HTERT RPE-1 (cell line): ENCODE measurements around the gene SELL.
"Not testable (repeated sequence)": the region's sequence is repeated elsewhere in the genome, so short reads cannot be mapped to it uniquely, and the experiment has no call there.

Source experiments
- in situ Hi-C: fragments of 300-500 bp; cut with MboI; formaldehyde crosslinking; loops from 4 replicates; pipeline ENCODE4 v1.14.3; 2020; ENCODE audit warnings: low sequenced_read_pairs

SELL gene

GRCh38 chr1:169707912-169708604 lies 3.4 kb downstream of the SELL start:
- in situ Hi-C loops, result no loop called here

DNA sequence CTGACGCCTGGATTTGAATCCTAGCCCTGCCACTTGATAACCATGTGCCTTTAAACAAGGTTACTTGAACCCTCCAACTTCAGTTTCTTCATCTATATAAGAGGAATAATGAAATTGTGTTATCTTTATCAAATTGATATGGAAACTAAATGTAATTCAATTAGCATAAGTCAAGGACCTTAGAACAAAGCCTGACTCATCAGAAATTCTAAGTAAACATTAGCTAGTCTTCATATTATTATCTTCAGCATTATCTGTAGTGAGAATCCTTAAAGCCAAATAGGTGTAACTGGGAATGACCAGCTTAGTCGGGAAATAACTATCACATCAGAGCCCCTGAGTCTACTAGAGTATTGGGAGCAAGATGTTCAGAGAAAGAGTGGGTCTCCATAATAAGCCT lies 6.6 kb downstream of the SELL start:
- in situ Hi-C loops, result no loop called here

DNA sequence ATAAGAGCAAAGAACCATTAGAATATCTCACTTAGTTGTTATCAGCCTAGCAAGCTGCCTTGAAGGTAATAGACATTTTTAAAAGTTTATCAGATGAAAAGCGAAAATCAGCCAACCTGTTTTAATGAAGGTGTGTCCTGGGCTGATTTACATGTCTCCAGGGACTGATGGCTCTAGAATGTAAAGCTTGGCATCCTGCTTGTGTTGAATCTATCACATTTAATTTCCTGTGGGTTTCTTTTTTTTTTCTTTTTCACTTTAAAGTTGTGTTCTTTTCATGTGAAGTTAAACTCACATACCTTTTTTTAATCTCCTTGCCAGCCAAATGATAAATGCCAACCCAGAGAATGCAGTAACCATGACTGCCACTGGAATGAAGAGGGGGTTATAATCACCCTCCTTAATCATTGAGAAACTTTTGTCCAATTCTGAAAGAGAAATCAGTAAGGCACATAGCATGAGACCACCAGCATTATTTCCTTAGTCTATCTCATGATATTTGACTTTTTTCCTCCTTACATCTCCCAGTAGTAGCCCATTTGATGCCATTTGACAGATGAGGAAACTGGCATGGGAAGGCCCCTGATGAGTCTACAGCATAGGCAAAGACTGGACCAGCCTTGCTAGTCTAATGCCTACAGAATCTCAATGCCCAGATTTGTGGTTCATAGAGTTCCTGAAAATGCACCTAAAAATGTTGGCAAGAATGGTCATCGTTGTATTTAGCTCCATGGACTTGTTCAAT lies 10.0 kb downstream of the SELL start:
- in situ Hi-C loops, result no loop called here

DNA sequence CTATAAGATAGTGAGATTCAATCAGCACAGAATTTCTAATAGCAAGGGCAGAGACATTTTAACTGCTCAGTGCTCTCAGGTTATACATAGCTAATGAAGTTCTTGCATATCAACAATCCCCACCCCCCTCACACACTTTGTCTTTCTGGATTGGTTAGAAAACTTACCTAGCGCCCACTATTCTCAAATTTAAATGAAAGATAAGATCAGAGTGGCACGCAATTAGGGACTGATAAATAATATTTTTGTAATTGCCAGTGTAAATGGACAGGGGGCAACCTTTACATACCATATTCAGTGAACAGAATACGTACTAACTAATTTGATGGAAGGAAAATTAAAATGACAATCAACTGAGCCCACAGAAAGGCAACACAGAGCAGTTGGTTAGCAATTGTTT lies 11.7 kb downstream of the SELL start:
- in situ Hi-C loops, result no loop called here

DNA sequence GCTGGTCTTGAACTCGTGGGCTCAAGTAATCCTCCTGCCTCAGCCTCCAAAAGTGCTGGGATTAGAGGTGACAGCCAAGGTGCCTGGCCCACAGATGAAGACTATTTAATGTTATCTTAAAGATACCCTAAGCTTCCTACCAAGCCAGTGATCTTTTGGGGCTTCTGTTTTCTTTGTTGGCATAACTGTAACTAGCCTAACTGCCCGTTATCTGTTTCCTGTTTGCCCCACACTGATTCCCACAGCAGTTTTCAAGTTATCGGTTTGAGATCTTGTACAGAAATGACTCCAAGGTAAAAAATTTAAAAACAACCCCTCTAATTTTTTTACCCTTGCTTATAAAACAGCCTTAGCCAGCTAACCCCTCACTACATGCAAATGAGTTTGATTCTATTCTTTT lies 12.4 kb downstream of the SELL start:
- in situ Hi-C loops, result no loop called here

DNA sequence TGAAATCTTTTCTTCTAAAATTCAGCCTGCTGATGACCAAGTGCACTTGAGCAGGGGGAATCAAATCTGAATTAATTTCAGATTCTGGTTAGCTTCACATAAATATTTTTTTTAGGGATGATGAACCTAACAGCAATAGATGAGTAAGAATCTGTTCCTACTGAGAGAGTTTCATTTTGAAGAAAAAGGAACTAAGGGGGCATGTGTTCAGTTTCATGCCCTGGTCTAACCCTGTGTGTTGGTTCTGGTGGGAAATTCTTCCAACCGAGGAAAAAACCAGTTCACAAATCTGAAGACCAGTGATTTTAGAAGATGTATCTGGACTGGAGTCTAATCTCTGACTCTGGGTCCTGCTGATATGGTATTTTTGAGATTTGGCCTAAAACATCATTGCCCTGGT lies 13.7 kb downstream of the SELL start:
- in situ Hi-C loops, result no loop called here

DNA sequence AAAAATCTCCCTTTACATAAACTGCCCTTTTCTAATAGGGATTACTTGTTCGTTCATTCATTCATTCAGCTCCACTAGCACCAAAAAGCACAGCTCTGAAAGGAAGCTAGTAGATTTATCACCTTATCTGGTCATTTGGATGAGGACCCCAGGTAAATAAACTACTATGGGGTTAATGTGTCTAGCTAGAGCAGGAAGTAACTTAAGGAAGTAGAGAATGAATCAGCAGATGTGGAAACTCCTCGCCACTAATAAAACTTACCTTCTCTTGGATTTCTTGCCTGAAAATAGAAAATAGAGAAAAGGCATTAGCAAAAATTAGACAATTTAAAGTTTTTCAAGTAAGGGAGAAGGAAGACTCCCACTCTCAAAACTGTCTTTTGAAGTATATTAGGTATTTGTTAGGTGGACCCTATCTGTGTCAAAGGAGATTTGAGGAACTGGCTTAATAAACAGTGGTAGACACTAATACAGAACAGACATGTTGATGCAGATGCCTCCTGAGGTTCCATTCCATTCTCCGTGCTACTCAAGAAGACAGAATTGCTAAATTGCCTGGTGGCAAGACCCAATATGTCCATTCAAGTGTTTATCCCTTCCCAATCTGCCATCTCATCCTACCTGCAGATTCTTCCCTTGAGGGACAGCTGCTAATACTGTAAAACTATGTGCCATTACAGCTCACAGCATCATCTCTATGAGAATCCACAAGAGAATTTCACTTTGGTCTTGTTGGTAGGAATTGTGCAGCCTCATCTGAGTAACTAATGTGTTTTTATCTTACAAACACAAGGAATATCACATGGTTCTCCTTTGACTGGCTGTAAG lies 14.9 kb downstream of the SELL start:
- in situ Hi-C loops, result no loop called here

DNA sequence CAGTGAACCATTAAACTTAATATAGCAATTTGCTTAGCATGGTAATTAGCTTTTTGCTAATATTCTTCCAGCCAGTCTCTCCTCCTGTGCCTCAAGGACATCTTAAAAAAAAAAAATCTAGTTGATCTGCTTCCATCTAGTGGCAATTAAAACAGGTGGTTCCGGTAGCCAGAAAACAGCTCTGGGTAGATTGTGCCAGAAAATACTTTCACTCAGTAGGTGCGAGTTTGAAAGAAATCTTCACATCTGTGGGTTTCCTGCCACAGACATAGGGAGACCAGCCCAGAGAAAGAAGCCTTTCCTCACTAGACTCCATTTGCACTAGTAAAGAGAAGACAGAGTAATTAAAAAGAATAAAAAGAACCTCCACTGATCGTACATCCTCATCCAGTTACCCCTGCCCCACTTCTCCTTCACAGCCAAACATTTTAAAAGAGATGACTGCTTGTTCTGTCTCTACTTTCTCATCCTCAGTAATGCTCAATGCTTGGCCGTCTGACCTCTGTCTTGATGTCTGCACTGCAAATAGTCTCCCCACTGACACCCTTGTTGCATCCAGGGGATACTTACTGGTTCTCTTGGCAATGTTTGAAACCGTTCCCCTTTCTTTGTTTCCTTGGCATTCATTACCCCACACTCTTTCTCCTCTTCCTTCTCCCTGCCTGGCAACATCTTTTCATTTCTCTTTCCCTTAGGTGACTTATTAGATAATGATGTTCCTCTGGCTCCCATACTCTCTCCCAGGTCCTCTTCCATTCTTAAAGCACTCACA lies 16.9 kb downstream of the SELL start:
- in situ Hi-C loops, result no loop called here

DNA sequence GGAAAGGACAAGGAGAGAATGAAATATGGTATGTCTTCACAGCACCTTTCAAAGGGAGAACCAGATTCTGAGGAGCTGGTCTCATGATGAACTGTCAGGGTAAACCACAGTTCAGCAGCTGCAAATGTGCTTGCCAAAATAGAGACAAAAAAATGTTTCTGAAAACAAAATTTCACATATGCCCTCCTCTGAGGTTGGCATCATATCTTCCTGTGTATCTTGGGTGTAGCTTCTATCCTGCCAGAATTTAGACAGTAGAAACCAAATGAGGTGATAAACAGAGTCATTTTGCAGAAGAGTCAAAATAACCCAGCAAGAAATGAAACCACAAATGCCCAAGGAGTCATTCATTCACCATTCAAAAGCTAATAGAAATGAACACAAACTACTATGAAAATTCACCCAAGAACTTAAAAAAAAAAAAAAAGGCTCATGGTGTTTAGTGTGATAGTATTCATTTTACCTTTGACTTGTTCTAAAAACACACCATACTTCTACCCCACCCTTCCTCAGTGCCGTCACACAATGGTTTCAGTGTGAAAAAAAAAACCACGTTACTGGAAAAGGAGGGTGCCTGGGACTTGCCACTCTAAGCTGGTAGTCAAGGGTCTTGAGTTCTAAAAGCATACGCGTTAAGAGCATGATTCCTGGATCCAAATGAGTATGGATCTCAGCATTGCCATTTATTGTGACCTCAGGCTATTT lies 18.5 kb downstream of the SELL start:
- in situ Hi-C loops, result no loop called here

DNA sequence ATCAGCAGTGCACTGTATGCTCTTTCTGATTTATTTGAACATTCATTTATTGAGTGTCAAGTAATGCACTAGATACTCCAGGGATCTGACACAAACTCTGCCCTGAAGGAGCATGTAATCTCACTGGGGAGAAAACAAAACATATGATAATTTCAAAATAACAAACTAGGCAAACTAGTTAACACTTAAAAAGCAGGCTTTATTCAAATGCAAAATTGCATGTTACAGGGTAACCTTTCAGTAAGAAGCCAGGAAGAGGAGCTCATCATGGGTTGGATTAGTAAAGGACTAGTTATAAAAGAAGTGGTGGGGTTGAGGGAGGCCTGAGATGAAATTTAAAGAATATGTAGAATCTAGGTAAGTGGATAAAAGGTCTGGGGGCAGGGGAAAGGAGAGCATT lies 20.9 kb downstream of the SELL start:
- in situ Hi-C loops, result no loop called here

GRCh38 chr1:169689395-169689794 lies 22.0 kb downstream of the SELL start:
- in situ Hi-C loops, result no loop called here

DNA sequence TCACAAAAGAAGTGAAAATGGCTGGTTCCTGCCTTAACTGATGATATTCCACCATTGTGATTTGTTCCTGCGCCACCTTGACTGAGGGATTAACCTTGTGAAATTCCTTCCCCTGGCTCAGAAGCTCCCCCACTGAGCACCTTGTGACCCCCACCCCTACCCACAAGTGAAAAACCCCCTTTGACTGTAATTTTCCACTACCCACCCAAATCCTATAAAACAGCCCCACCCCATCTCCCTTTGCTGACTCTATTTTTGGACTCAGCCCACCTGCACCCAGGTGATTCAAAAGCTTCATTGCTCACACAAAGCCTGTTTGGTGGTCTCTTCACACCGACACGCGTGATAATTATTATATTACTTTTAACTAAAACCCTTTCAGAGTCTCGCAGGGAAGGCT lies 23.0 kb downstream of the SELL start:
- in situ Hi-C loops, result not testable (repeated sequence)

- in situ Hi-C loops, result no loop called here
Measured at GRCh38 chr1:169683661-169684060, 27.8 kb downstream of the SELL start.

GRCh38 chr1:169683168-169683567 lies 28.3 kb downstream of the SELL start:
- in situ Hi-C loops, result not testable (repeated sequence)

DNA sequence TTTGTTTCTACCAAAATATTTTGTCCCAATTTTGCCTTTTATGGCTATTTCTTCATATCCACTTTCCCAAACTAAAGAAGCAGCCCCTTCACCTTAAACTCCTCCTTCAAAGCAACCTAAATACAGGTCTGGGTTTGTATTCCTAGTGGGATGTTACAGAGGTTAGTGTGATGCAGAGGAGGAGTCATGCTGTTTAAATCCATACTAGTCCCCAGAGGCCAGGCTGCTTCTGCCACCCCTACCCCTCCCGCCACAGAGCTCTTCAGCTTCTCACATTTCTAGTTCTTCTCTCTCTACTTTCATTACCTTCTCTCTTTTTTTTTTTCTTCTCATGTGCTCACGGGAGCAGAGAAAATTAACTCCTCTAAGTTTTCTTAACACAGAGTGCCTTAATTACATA lies 29.3 kb downstream of the SELL start:
- in situ Hi-C loops, result no loop called here

DNA sequence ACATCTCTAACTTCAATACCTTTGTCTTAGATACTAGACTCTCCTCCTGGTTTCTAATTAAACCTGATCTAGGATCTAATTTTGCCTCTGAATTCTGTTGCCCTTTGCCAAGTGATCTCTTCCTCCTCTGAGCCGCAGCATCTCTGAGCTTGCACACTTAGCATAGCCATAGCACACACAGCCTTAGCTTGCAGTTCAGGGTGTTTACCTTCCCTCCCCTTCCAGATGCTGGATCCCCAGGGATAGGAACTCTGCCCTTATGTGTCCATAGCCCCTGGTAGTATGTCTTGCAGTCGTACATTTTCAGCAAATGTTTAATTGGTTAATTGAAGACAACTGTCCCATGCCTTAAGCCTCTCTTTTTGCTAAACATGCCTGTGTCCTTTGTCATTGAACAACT lies 30.3 kb downstream of the SELL start:
- in situ Hi-C loops, result no loop called here

DNA sequence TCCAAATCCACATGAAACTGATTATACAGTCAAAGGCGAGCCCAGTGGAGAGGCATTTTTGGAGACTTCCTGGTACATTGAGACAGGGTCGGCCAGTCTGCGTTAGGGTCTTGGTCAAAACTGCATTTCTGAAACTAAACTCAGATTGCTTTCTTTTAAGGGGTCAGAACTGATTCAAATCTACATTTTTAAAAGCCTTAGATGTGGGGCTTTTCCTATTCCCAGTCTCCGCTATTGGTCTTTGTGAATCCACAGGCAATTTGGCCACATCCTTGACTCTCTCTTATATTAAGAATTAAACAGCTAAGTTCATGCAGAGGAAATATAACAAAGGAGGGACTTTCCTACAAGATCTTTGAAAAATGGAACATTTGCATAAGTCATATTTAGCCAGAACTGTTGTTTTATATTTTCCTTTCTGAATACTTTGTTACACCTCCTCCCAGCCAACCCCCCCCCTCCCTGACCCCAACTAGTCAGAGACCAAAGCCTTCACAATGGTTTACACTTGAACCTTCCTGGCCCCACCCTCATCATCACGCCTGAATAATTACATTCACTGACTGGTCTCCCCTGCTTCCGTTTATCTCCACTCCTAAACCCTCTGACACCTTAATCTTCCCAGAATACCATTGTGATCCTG lies 30.9 kb downstream of the SELL start:
- in situ Hi-C loops, result no loop called here

GRCh38 chr1:169679692-169680091 lies 31.7 kb downstream of the SELL start:
- in situ Hi-C loops, result no loop called here

DNA sequence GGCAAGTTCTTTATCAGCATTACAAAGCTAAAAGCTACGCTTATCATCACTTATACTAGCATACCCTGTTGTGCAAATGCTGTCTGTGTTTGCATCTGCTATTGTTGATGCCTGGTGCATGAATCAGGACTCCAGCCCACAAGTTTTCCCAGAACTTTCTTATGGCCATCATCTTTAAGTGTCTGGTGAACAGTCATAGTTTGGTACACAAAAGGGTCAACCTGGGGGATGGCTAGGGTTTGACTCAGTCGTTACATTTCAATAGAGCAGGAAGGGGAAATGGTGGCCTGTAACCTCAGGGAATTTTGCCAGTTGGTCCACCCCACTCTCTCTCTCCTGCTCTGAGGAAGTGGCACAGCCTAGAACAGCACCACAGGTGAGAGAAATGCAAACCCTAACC lies 35.4 kb downstream of the SELL start:
- in situ Hi-C loops, result no loop called here

DNA sequence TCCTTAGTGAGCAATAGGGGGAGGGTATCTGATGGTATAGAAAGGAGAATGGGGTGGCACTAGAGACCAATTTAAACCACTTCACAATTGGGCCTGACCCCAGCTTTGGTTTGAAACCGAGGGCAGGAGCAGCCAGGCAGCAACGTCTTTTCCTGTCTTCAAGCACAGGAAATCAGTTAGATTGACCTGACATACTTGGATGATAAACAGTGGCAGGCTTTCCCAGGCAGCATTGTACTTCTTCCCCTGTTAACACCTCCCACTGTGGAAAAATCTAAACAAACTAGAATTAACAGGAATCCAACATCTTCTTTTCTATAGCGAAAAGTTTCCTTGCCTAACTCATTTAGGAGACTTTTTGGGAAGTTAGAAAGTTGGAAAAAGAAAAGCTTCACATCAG lies 40.6 kb downstream of the SELL start:
- in situ Hi-C loops, result no loop called here
